ENCODE data around the gene FOXN1.
A peak's percentile ranks its signal among the peaks of the same experiment; 100 is the strongest.
"Not testable (repeated sequence)": the region's sequence is repeated elsewhere in the genome, so short reads cannot be mapped to it uniquely, and the experiment has no call there.

The FOXN1 gene

DNA sequence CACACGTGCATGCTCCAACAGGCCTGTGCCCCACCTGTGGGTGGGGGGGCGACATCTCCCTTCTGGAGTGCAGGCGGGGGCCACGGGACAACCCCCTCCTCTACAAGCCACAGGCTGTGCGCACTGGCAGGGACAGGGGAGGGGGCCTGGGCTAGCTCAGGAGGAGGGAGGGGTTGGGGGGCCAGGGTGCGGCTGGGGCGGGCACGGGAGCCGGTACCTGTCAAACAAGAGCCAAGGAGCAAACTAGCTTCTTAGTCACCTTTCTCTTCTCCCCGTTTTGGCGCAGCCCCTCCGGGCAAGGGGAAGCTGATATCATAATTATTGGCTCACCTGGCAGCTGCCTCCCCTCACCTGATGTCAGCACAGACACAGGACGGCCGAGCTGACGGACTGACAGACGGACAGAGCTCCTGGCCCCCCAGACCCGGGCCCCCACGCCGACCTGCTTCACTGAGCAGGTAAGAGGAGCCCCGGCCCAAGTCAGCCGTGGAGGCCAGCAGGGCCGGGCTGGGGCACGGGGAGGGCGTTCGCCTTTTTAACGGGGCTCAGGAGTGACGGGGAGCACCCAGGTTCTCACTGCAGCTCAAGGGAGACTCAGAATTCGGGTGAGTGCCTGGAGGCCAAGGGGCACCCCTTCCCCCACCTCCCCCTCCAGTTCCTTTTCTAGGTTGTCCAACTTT is at the start of gene FOXN1:
TSS of gene FOXN1 (plus strand) at position 363 of the 680 bp plus-strand sequence. CDS start 17,622 bp downstream, outside the sequence.
- H3K4me3 Mint-ChIP-seq = peak within 1 kb of the TSS; percentile 45
- TF ChIP-seq CTCF (IDR thresholded peaks at IDR 0.05) = no peak

GRCh38 chr17:28457890-28458289 is 48.3 kb upstream of the FOXN1 start:
- Mint-ChIP-seq H3K27me3 (ENCODE audit: low read depth, poor library complexity) (peaks cover 23% of the 10 kb centered on the region), H3K9me3 (peaks cover 42% of the 10 kb centered on the region), H3K36me3 (ENCODE audit: low read depth) (no peaks in the 10 kb centered on the region), H3K4me1 (no peaks in the 10 kb centered on the region), H3K4me3 (no peak overlapping the region), H3K27ac (no peak overlapping the region)
- TF ChIP-seq CTCF (IDR thresholded peaks at IDR 0.05) = no peak
- no peak for DNase-seq

More for the DNA sequence above, at the start of gene FOXN1:
- Mint-ChIP-seq H3K27me3 (ENCODE audit: low read depth, poor library complexity) (peaks cover 36% of the 10 kb centered on the region), H3K36me3 (ENCODE audit: low read depth) (no peaks in the 10 kb centered on the region), H3K4me1 (peaks cover 79% of the 10 kb centered on the region), H3K27ac (peak within 1 kb of the TSS; percentile 88), H3K9me3 (no peaks in the 10 kb centered on the region)
- no peak for DNase-seq

DNA sequence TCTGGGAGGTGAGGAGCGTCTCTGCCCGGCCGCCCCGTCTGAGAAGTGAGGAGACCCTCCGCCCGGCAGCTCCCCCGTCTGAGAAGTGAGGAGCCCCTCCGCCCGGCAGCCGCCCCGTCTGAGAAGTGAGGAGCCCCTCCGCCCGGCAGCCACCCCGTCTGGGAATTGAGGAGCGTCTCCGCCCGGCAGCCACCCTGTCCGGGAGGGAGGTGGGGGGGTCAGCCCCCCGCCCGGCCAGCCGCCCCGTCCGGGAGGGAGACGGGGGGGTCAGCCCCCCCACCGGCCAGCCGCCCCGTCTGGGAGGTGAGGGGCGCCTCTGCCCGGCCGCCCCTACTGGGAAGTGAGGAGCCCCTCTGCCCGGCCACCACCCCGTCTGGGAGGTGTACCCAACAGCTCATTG is 47.3 kb upstream of the FOXN1 start:
- not testable (repeated sequence) for H3K4me1 Mint-ChIP-seq; H3K4me3 Mint-ChIP-seq; H3K36me3 Mint-ChIP-seq (ENCODE audit: low read depth); H3K27ac Mint-ChIP-seq; DNase-seq
- Mint-ChIP-seq H3K27me3 (ENCODE audit: low read depth, poor library complexity) (peaks cover 17% of the 10 kb centered on the region), H3K9me3 (peaks cover 38% of the 10 kb centered on the region)

- peaks cover 25% of the 10 kb centered on the region for H3K27me3 Mint-ChIP-seq (ENCODE audit: low read depth, poor library complexity)
- no peak for DNase-seq
- no peaks in the 10 kb centered on the region for H3K36me3 Mint-ChIP-seq (ENCODE audit: low read depth)
- peaks cover 7% of the 10 kb centered on the region for H3K4me1 Mint-ChIP-seq
- H3K9me3 Mint-ChIP-seq = peaks cover 26% of the 10 kb centered on the region
- no peak overlapping the region for H3K4me3 Mint-ChIP-seq
- no peak overlapping the region for H3K27ac Mint-ChIP-seq
- TF ChIP-seq CTCF (IDR thresholded peaks at IDR 0.05) = no peak
Measured at GRCh38 chr17:28460901-28461300, 45.2 kb upstream of the FOXN1 start.

DNA sequence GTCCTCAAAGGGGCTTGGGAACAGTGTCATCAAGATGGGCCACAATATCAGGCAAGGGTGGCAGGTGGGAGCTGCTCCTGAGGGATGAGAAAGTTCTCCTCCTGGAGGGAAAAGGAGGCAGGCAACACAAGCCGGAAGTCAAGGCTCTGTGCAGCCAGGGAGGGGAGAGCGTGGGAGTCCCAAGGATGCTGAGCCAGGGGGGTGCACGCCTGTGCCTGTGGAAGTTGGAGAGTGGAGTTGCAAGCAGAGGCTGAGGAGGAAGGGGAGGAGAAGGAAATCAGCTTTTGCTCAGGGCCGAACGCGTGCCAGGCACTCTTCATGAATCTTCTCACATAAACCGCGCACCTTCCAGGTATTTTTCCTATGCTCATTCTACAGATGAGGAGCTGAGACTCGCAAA is 40.1 kb upstream of the FOXN1 start:
- H3K36me3 Mint-ChIP-seq (ENCODE audit: low read depth) = no peaks in the 10 kb centered on the region
- H3K27ac Mint-ChIP-seq = no peak overlapping the region
- peaks cover 32% of the 10 kb centered on the region for H3K4me1 Mint-ChIP-seq
- DNase-seq = no peak
- TF ChIP-seq CTCF (IDR thresholded peaks at IDR 0.05) = no peak
- H3K9me3 Mint-ChIP-seq = no peaks in the 10 kb centered on the region
- peaks cover 54% of the 10 kb centered on the region for H3K27me3 Mint-ChIP-seq (ENCODE audit: low read depth, poor library complexity)
- H3K4me3 Mint-ChIP-seq = no peak overlapping the region

- Mint-ChIP-seq H3K27me3 (ENCODE audit: low read depth, poor library complexity) (peaks cover 51% of the 10 kb centered on the region), H3K9me3 (no peaks in the 10 kb centered on the region), H3K4me3 (no peak overlapping the region), H3K27ac (no peak overlapping the region), H3K4me1 (peaks cover 32% of the 10 kb centered on the region), H3K36me3 (ENCODE audit: low read depth) (no peaks in the 10 kb centered on the region)
- TF ChIP-seq CTCF (IDR thresholded peaks at IDR 0.05) = no peak
- DNase-seq = no peak
Measured at GRCh38 chr17:28466521-28467048, 39.6 kb upstream of the FOXN1 start.
